T-helper 1 cell (primary cell): ENCODE results near the gene RAMACL.

Experiments used
- DNase-seq, 5 donors: peaks; one replicate each; pipeline ENCODE4 v3.0.0-alpha.2; 2012 to 2020

RAMACL gene

DNA sequence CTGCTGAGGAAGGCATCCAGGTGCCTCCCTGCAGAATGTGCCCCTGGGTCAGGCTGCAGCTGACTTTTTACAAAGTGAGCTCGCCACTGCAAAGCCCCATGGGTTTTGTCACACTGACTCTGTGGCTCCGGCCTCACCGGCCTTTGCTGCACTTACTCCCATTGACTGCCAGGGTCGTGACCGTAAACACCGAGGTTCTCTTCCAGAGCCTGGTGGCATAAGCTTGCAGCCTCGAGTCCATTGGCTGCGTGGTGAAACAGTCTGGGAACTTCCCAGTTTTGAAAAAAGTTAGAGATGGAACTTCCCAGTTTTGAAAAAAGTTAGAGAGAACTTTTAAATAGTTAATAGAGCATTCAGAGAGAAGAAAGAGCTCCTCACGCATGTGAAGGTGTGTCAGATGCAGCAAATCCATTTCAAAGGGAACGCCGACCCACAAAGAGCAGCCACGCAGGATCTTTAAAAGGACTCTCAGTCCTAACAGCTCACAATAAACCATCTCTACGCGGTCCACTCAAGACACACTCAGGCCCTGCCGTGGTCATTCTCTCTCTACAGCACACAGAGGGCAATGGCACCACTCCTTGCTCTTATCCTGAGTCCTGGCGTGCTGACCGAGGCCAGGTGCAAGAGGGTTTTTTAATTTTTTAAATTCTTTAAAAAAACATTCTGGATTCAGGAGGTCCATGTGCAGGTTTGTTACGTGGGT lies 12.8 kb downstream of the RAMACL start:
- no peak for DNase-seq

DNA sequence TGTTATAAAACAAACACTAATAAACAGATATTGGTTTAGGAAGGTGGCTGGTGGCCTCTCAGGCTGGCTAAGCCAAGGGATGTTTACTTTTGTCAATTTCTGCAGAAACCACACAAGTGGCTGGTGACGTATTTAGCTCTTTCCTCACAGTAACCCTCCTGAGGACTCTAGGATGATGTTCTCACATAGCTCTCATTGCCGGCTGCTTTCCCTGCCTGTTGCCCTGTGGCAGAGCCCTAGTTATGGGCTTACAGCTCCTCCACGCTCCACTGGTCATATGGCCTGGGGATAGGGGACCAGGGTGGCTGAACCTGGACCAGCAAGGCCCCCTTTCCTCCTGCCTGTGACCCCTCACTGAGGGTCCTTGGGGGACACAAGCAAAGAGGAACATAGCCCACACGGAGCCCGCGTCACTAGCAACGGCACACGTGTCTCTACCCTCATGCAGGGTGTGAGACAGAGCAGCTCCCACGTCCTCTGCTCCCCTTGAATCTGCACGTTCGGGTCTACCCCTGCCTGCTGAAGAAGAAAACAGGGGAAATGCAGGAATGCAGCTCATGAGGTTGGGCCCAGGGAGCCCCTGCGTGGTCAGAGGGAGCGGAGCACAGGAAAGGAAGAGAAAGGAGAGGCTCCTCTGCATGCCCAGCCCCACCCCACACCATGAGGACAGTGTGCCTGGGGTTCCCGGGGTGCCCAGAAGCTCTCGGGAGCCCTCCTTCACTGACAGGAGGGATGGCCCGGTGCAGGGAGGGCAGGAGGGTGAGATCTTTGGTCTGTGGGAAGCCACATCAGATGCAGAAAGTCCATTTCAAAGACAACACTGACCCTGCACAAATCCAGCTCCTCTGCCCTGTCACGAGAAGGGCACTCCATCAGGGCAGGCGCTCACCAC lies 13.9 kb downstream of the RAMACL start:
- no peak for DNase-seq

DNA sequence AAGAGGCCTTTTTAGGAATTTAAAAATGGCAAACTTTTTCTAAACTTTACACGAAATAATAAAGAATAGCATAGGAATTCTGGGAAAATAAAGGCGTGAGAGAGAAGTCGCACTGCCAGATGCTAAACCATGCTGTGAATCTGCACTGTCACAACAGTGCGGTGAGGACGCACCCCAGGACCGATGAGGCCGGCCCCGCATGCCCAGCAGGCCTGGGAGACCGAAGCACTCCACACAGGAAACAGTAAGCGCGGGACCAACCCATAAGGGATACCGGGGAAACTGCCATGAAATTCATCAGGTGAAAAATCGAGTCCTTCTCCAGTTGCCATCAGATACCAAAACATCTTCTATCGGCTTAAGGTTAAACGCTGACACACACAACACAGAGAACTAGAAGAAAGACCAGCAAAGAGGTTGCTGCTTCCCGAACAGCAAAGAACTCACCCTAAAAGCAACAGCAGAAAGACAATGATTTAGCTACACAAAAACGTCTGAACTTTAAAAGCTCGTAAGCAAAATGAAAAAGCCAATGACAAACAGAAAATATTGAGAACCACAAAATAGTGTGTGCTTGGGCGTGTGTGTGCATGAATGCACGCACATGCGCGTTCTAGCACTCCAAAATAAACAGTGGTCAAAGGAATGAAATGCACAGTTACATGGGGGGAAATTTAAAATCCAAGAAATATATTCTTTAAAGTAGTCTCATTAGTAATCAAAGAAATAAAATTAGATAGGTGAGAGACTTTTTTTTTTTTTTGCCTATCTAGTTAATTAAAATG lies 15.4 kb downstream of the RAMACL start:
- no peak for DNase-seq

DNA sequence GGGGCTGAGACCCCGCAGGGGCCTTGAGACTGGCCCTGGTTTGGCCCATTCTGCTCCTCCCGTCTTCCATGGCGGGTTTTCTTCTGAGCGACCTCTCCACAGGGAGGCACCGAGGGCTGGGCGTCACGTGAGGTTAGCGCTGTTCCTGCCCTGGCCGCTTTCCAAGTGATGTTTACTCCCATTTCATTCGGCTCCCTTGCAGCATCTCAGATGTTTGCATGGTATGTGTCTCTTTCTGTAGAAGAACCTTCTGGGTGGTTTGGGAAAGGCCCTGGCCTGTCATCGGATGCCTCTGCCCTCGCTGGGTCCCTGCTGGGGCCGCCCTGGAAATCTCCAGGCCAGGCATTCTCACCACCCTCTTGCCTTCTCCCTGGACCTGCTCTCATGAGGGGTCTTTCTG lies 17.3 kb downstream of the RAMACL start:
- DNase-seq = no peak

DNA sequence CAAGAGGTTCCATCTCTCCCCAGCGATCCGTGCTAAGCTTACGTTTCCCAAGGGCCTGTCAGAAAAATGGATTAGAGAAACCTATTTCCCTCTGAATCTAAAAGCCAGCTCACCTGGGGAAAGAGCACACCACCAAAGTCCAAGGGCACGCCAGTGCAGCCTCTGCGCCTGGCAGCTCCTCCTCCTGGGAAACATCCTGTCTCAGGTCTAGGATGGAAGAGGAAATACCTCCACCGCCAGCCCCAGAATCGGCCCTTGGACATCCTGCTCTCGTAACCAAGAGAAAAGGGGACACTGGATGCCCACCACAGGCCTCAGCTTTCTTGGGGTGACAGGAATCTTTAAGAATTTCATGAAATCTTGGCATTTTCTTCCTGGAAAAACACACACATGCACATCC lies 18.7 kb downstream of the RAMACL start:
- no peak for DNase-seq

DNA sequence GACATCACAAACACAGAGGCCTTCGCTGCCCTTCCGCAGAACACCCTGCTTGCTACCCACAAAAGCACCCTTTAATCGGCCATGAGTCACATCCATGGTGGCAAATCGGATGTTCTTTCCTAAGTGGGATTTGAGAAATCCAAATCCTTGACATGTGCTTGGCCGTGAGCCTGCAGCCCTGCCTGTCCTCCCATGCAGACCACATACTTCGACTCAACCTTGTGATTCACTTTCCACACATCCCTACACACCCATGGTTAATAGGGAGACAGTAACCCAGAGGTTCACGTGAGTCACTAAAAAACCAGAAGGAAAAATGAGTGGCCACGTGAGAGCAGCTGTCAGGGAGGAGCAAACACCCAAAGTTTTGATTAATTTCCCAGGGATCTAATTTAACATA lies 19.4 kb downstream of the RAMACL start:
- DNase-seq = no peak

DNA sequence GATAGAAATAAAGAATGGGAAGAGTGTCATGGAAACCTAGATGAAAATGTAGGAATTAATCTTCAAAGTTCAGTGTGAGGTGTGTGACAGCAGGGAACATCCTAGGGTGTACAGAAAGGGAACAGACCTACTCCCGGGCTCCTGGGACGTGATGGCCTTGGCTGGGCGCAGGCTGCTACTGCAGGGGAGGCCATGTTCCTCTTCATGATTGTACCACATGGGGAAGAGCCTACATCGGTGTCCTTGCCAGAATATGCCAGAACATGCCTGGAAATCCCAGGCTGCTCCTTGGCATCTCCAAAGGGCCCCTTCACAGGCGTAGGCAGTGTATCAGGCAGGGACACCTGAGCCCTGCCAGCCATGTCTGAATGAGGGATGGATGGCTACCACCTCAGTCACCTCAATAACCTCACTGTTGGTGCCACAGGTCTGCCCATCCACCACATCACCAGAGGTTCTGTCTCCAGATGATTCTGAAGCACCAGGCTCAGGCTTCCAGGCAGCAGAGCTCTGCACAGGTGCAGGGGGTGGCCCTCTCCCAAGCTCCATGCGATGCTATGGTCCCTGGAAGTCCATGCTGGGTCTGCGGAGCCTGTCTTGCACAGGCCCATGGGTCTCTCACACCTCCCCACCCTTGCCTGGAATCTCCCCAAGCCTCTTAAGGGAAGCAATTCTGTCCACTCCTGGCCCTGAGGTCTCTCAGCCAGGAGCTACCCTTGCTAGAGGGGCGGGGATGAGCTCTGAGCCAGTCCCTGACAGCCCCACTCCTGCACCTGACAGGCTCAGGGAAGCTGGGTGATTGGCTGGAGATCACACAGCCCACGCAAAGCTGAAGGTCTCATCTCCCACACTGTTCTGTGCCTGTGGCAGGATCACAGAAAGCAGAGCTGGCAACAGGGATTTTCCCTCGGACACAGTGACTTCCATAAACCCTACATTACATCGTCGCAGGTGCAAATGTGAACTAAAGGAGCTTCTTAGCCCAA lies 20.2 kb downstream of the RAMACL start:
- DNase-seq = no peak

DNA sequence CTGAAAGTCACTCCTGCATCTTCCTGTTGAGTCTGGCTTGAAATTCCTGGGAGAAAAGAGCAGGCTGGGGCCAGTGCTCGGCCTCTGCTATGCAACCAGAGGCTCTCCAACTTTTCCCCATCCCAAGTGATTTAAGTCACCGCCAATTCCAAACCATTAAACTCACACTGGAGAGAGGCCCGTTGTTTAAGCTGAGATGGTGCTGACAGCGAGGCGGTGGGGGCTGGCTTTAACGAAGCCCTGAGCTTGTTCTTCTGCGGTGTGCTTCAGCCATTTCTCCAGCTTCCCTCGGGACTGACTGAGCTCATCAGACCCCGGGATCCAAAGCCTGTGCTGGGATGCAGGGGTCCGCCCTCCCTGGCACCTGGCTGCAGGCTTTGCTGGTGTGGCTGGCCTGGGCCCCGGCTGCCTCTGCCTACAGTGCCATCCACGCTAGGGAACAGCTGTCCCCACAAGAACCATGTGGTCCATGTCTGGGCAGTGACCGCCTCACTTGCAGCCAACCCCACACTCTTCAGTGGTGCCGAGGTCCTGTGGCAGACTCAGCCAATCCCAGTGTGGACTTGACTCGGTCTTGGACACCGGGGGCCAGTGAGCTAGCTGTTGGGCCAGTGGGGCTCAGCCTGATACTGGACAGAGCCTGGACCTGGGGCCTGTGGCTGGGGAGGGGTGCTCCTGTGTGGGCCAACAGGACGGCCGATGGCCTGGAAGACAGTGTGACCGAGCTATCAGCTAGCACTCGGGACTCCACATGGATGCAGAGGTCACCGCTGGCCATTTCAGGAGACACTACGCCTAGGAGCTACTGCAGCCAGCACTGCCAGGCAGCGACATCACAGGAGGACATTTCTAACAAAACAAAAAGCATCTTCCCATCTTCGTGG lies 21.2 kb downstream of the RAMACL start:
- DNase-seq = no peak

DNA sequence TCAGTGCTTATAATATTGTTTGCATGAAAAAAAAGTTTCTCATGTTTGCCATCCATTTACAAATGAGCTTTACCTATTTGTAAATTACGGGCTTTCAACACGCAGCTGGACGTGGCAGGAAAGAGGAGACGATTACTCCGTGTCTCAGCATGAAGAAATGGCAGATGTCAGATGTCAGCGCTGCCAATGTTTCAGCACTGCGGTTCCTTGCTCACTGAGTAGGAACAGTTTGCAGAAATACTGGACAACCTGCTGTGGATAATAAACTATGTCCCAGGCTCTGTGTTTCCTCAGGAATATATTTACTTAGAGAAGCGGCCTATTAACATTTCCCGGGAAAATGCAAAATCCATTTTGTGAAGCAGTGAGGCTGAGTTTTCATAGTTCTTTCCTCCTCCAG lies 22.7 kb downstream of the RAMACL start:
- no peak for DNase-seq

DNA sequence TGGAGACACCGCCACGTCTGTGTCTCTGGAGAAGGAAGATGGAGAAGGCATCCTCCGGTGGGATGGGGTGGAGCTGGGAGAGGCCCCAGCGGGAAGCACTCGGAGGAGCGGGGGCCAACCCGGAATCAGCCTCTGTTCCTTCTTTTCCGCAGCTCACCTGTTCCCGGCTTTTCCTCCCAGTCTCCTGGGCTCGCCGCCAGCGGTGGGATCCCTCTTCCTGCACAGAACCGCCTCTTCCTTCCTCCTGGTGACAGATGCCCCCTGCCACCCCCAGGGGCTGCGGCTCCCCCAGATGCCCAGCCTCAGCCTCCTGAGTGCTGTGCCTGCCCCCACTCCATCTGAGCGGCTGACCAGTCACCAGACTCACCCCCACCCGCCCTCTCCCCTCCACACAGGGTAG lies 23.3 kb downstream of the RAMACL start:
- DNase-seq = no peak

DNA sequence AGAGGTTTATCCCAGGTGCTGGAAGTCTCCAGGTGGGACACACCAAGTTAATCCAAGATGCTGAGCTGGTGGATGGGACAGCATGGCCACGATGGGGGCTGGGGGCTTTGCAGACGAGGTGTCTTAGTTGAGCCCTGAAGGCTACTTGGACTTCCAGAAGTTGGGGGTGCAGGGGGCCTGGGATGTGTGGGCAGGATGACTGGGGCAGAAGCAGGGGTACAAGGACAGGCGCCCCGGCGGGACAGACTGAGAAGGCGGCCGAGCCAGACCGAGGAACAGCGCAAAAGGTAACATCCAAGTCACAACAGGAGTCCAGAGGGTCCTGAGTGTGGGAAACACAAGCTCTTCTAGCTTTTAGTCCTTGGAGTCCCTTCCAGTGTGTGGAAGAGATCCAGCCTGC lies 23.8 kb downstream of the RAMACL start:
- DNase-seq = no peak

DNA sequence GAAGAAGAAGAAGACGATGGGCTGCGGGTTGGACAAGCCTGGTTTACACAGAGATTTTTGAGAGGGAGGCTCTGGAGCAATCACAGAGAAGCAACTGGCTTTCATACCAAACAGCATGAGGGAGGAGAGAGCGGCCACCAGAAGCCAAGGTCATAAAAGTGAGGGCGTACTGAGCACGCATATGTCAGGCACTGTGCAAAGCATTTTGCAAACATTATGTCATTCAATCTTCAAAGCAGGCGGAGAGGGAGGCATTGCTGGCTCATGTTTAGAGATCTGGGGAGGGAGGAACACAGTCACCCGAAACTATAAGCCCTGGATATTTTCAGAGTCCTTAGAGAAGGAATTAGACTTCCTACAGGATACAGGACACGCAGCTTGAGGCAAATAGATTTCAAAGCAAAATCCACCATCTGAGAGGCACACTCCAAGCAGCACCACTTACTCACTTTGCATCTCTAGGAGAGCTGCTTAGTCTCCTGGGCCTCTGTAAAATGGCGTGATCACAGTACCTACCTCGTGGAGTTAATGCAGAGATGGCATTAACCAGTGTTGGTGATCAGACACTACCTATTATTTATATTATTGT lies 24.6 kb downstream of the RAMACL start:
- no peak for DNase-seq

DNA sequence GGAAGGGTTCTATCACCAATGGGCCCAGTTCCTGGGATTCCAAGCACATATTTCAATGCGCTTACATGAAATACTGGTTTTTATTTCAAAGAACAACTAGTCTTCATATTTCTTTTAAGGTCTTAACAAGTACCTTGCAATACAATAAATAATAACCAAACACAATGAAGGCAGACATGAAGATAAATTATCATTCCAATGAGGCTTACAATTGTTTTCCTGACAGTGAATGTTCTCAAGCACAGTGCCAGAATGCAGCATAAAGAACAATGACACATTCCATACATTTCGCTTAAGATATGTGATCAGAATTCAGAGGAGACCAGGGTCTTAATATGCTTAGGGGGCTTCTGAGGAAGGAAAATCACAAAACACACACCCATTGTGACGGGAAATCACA lies 26.3 kb downstream of the RAMACL start:
- DNase-seq = no peak

DNA sequence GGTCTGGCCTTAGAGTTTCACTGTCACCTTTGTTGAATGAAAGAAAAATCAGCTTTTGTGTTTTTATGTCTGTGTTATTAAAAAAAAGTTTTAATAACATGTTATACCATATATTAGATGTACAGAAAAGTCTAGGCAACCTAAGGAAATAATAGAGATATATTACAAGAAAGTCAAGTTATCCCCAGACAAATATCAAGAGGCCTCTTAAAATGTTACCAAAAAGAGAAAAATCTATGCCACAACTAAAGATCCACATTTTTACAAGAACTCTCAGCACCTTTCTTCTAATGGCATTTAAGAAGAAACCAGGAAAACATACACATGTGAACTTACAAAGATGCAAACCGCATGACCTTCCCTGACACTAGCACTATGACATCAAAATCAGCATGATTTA lies 26.8 kb downstream of the RAMACL start:
- no peak for DNase-seq

DNA sequence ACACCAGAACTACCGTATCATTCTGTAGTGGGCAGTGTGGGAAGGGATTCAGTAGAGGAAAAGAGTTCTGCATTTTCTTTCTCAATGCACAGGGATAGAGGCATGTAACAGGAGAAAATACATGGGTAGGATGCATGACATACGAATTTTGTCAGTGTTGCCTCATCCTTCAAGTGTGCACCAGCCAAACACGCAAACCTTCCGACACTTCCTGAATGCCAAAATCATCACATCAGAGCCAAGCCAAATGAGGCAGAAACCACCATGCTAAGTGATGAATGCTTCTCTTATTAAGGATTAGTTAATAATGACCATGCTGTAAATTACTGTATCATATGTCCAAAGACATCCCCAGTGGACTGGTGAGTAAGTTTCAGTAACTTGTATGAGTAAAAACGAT lies 27.3 kb downstream of the RAMACL start:
- DNase-seq = no peak

DNA sequence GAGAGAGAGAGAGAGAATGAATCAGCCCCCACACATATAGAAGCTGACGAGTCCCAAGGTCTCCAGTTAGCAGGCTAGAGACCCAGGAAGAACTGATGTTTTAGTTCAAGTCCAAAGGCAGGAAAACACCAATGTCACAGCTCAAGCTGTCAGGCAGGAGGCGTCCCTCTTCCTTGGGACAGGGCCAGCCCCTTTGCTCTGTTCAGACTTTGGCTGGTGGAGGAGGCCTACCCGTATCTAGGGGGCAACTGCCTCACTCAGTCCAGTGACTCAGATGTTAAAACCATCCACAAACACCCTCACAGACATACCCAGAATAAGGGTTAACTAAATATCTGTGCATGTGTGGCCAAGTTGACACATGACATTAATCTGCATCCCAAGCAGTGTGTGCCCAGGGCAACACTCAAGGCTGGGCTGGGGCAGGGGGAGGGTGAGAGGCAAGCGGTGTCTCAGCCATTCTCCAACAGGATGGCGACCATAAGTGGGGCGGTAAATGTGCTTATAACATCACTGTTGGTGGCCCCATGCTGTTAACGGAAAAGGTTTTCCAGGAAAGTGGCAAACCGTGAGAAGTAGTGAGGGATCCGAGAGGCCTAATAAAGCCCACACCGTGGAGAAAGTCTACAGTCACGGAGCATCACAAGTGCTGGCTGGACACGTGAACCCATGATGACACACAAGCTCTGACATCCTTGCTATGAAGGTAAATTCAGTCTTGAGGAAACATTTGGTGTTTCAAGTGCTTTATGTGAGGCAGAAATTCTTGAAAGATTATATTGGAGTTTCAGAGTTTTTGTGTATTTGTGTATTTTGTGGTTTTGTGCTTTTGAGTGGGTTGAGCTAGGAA lies 28.1 kb downstream of the RAMACL start:
- no peak for DNase-seq

DNA sequence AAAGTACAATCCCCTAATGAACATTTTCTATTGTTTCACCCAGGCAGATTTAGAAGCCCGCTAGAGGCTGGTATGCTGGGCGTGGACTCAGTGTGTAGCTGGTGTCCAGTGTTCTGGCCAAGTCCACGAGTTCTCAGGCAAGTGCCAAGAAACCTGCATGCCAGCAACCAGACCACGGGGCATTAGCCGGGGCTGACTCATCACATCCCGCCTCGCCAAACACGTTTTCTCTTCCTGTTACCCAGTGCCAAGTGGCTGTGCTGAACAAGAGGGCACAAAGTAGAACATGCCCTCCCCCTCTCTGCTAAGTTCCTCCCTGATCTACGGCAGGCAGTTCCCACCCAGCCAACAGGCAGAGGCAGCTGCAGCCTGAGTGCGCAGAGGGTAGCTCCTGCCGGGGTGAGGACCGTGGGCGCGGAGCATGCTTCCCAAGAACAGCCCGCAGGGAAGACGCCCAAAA lies 29.6 kb downstream of the RAMACL start:
- peak in 1 of 5 donors; percentile 9 for DNase-seq

DNA sequence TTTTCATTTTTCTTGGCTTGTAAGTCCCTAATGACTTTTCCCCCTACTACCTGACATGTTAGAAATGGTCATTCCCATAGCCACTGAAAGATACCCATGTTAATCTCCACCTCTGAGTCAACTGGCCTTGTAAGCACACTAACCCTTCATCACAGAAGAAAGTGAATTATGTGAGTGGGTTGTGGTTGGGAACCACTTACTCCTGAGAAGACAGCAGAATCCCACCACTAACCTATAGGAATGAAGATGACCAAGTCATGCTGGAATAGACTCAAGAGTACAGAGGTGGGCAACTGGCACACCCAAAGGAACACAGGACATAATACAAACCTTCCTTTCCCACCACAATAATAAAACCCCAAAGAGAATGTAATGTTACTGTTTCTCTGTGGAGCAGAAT lies 30.1 kb downstream of the RAMACL start:
- no peak for DNase-seq

DNA sequence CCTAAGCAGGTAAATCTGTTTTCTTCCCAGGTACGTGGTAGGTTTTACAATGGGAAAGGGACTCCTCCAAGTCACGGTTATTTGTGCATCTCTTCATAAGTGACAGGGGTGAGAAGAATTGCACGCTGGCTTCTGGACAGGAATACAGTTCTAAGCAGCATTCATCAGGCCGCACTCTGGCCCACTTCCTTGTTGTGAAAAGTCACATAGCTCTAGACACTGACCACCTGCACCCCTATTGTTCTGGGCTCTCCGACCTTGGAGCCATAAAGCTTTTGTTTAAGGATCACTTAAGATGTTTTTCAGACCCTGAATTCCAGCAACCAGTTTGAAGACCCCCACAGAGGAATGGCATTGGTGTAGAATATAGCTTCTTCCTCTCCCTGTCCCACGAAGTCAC lies 31.4 kb downstream of the RAMACL start:
- no peak for DNase-seq

DNA sequence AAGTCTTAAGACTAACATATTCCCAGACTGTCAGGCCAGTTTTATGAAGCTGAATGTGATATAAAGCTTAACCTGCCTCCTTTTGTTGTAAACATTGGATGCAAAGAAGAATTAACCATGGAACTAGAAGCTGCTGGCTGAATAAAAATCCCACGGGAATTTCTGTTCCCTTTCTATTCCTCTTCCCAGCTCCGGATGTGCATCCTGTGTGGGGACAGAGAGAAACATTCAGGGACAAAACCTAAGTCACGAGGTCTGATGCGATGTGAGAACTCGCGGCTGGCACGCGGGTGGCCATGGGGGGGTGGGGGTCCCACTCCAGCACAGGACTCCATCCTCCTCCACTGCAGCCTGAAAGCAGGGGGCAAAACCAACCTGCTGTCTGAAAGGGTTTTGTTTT lies 32.2 kb downstream of the RAMACL start:
- DNase-seq = no peak
